A549 (cell line): ENCODE measurements around the gene CFD.

ENCODE experiments used
- CTCF ChIP-seq: fragments of >200 bp; sonication (Bioruptor Twin); formaldehyde crosslinking; IDR thresholded peaks from 3 replicates; pipeline ENCODE4 v1.5.1; 2016
- HDAC2 ChIP-seq: fragments of 200-600 bp; sonication (generic); IDR thresholded peaks from 2 replicates; pipeline ENCODE4 v1.6.1; 2016
- KDM1A ChIP-seq: fragments of 200-600 bp; sonication (generic); IDR thresholded peaks from 2 replicates; pipeline ENCODE4 v1.6.1; 2016; ENCODE audit warnings: low read depth, mild to moderate bottlenecking
- POLR2A ChIP-seq: IDR thresholded peaks from 2 replicates; pipeline ENCODE4 v1.6.1; 2012; ENCODE audit warnings: mild to moderate bottlenecking, low read length

GRCh38 chr19:812049-812746 lies 47.3 kb upstream of the CFD start:
- TF ChIP-seq CTCF (no peak), HDAC2 (no peak), KDM1A (no peak), POLR2A (no peak)
